GM12878 (cell line): ENCODE data around the gene DDIT3. TPM values are rescaled to one million over a fixed set of nuclear protein-coding genes. Genes with fewer than 3 reads are reported as not detected.

ENCODE experiments used
- BHLHE40 ChIP-seq, 2 experiments: fragments of 450-650 bp in 1 of 2; IDR thresholded peaks; 2 replicates each; pipeline ENCODE4 v1.6.1; 2011 to 2017; ENCODE audit warnings: low read depth in 2 of 2, borderline replicate concordance in 1 of 2, improper control_type of control experiment in 1 of 2, low read length in 1 of 2, mild to moderate bottlenecking in 1 of 2
- CEBPB ChIP-seq, 2 experiments: fragments of 150-350 bp in 1 of 2; IDR thresholded peaks; 2 replicates each; pipeline ENCODE4 v1.6.1; 2012 to 2014; ENCODE audit warnings: low read depth in 2 of 2, low read length in 2 of 2, borderline replicate concordance in 1 of 2, inconsistent platforms in 1 of 2
- CHD1 ChIP-seq: IDR thresholded peaks from 2 replicates; pipeline ENCODE4 v1.6.1; 2012; ENCODE audit warnings: low read depth, low read length, improper control_type of control experiment
- JUNB ChIP-seq: IDR thresholded peaks from 2 replicates; pipeline ENCODE4 v1.6.1; 2016; ENCODE audit warnings: antibody characterized with exemption, mild to moderate bottlenecking
- JUND ChIP-seq: IDR thresholded peaks from 2 replicates; pipeline ENCODE4 v1.6.1; 2012; ENCODE audit warnings: low read depth, mild to moderate bottlenecking, low read length, improper control_type of control experiment, moderate library complexity
- KDM1A ChIP-seq: fragments of 200-600 bp; sonication (generic); IDR thresholded peaks from 2 replicates; pipeline ENCODE4 v1.6.1; 2016; ENCODE audit warnings: borderline replicate concordance
- NBN ChIP-seq: fragments of 450-650 bp; IDR thresholded peaks from 2 replicates; pipeline ENCODE4 v1.6.1; 2016
- PML ChIP-seq: IDR thresholded peaks from 2 replicates; pipeline ENCODE4 v1.6.1; 2012; ENCODE audit warnings: low read length, inconsistent platforms
- POLR2A ChIP-seq: IDR thresholded peaks from 2 replicates; pipeline ENCODE4 v1.6.1; 2011; ENCODE audit warnings: low read depth, mild to moderate bottlenecking, low read length
- RELA ChIP-seq: fragments of 450-650 bp; IDR thresholded peaks from 2 replicates; pipeline ENCODE4 v1.8.0; 2014; ENCODE audit warnings: borderline replicate concordance; ENCODE audit not compliant: partially characterized antibody
- SREBF1 ChIP-seq: IDR thresholded peaks from 2 replicates; pipeline ENCODE4 v1.6.1; 2012; ENCODE audit warnings: mild to moderate bottlenecking, low read length
- TBL1XR1 ChIP-seq: IDR thresholded peaks from 2 replicates; pipeline ENCODE4 v1.6.1; 2012; ENCODE audit warnings: low read depth, low read length, improper control_type of control experiment
- TCF7 ChIP-seq: IDR thresholded peaks from 2 replicates; pipeline ENCODE4 v1.6.1; 2014; ENCODE audit warnings: antibody characterized with exemption, borderline replicate concordance
- YY1 ChIP-seq: IDR thresholded peaks from 2 replicates; pipeline ENCODE4 v1.6.1; 2011; ENCODE audit warnings: low read depth, mild to moderate bottlenecking, low read length
- ZNF207 ChIP-seq: fragments of 450-650 bp; IDR thresholded peaks from 2 replicates; pipeline ENCODE4 v1.6.1; 2014; ENCODE audit warnings: antibody characterized with exemption, mild to moderate bottlenecking, borderline replicate concordance
- polyA plus RNA-seq, 11 experiments: library from polyadenylated mRNA; depleted of rRNA in 4 of 11; unstranded in 6 of 11; stranded (reverse) in 5 of 11; fragments of >200 nt; fragmentation: Nextera tagmentation in 4 of 11; fragmentation: Illumina TruSeq in 1 of 11; extraction: Ambion mirVana in 4 of 11; extraction: Trizol in 1 of 11; gene quantifications; 1 replicate in 1 of 11; 2 replicates in 10 of 11; pipeline versions ENCODE4 v1.2.1 to v1.2.3, GENCODE V29; 2011 to 2016; ENCODE audit warnings: inconsistent platforms in 2 of 11, missing spikeins in 2 of 11, low read depth in 1 of 11
- total RNA-seq, 4 experiments: library from RNA; depleted of rRNA in 3 of 4; stranded (reverse); fragments of >200 nt in 3 of 4; fragmentation: Illumina TruSeq in 1 of 4; extraction: Trizol in 1 of 4; gene quantifications; 2 replicates each; pipeline versions ENCODE4 v1.2.1 to v1.2.3, GENCODE V29; 2013 to 2021
- TF ChIP-seq, protein P1 (sequence below): fragments of 450-650 bp; IDR thresholded peaks from 2 replicates; pipeline ENCODE4 v1.6.1; 2017; ENCODE audit warnings: antibody characterized with exemption, mild to moderate bottlenecking, moderate library complexity
- TF ChIP-seq, protein P2 (sequence below): IDR thresholded peaks from 2 replicates; pipeline ENCODE4 v1.6.1; 2012; ENCODE audit warnings: low read depth, low read length, improper control_type of control experiment
- TF ChIP-seq, protein P3 (sequence below): fragments of 450-650 bp; IDR thresholded peaks from 2 replicates; pipeline ENCODE4 v1.6.1; 2016; ENCODE audit warnings: mild to moderate bottlenecking
- TF ChIP-seq, protein P4 (sequence below): IDR thresholded peaks from 2 replicates; pipeline ENCODE4 v1.6.1; 2011; ENCODE audit warnings: low read depth, mild to moderate bottlenecking, low read length, moderate library complexity, borderline replicate concordance; ENCODE audit errors: extremely low read depth
- TF ChIP-seq, protein P5 (sequence below): IDR thresholded peaks from 2 replicates; pipeline ENCODE4 v1.6.1; 2011; ENCODE audit warnings: mild to moderate bottlenecking, low read depth, low read length, moderate library complexity; ENCODE audit not compliant: insufficient replicate concordance
- TF ChIP-seq, protein P6 (sequence below): fragments of 450-650 bp; IDR thresholded peaks from 2 replicates; pipeline ENCODE4 v1.6.1; 2017; ENCODE audit warnings: mild to moderate bottlenecking, moderate library complexity

Gene DDIT3
- total and polyA plus RNA-seq, 10 of the 15 experiments (the other 5 are each of a cell fraction or from before 2014, with no cell fraction given): 9.2 to 28.9 (median 15.5) TPM

DNA sequence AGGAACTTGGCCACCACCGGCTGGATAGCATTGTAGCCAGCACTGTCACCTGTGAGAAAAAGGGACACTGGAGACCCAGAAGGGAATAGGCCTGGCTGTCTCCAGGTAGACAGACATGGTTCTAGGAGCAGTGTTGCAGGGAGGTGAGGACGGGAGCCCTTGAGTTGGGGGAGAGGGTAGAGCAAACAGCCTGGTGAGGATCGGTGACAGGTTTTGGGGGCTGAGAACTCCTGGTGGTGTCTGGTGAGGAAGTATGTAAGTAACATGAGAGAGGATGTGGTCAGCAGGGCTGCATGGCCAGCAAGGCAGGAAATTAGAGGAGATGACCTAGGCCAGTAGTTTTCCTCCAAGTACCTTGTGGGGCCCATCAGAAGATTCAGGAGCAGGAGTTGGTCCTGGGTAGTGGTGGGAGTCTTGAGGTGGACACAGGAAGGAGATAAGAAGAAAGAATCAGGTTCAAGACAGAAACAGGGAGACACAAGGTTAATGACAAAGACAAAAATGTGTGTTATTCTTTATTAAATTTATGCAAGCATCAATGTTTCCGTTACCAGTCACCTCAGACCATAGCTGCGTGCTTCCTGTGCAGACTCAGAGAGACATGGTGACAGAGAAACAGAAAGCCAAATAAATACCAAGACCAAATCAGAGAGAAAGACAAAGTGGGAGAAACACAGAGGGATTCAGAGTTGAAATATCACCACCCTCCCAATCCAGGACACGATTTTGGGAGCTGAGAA, 40.8 kb downstream of the DDIT3 start, which contains the start of gene ARHGAP9 (continued):
- TF ChIP-seq, protein P1, sequence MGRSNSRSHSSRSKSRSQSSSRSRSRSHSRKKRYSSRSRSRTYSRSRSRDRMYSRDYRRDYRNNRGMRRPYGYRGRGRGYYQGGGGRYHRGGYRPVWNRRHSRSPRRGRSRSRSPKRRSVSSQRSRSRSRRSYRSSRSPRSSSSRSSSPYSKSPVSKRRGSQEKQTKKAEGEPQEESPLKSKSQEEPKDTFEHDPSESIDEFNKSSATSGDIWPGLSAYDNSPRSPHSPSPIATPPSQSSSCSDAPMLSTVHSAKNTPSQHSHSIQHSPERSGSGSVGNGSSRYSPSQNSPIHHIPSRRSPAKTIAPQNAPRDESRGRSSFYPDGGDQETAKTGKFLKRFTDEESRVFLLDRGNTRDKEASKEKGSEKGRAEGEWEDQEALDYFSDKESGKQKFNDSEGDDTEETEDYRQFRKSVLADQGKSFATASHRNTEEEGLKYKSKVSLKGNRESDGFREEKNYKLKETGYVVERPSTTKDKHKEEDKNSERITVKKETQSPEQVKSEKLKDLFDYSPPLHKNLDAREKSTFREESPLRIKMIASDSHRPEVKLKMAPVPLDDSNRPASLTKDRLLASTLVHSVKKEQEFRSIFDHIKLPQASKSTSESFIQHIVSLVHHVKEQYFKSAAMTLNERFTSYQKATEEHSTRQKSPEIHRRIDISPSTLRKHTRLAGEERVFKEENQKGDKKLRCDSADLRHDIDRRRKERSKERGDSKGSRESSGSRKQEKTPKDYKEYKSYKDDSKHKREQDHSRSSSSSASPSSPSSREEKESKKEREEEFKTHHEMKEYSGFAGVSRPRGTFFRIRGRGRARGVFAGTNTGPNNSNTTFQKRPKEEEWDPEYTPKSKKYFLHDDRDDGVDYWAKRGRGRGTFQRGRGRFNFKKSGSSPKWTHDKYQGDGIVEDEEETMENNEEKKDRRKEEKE: no peak
- TF ChIP-seq, protein P2, sequence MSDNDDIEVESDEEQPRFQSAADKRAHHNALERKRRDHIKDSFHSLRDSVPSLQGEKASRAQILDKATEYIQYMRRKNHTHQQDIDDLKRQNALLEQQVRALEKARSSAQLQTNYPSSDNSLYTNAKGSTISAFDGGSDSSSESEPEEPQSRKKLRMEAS: no peak
- 0 out of 2 replicates have a peak, but pooled peaks have one; percentile 18 for TF ChIP-seq NBN
- TF ChIP-seq, protein P3, sequence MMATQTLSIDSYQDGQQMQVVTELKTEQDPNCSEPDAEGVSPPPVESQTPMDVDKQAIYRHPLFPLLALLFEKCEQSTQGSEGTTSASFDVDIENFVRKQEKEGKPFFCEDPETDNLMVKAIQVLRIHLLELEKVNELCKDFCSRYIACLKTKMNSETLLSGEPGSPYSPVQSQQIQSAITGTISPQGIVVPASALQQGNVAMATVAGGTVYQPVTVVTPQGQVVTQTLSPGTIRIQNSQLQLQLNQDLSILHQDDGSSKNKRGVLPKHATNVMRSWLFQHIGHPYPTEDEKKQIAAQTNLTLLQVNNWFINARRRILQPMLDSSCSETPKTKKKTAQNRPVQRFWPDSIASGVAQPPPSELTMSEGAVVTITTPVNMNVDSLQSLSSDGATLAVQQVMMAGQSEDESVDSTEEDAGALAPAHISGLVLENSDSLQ: no peak
- TF ChIP-seq JUND: no peak
- TF ChIP-seq, protein P4, sequence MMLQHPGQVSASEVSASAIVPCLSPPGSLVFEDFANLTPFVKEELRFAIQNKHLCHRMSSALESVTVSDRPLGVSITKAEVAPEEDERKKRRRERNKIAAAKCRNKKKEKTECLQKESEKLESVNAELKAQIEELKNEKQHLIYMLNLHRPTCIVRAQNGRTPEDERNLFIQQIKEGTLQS: no peak
- 0 out of 2 replicates have a peak, but pooled peaks have one; percentile 49 for TF ChIP-seq TBL1XR1
- no peak for TF ChIP-seq YY1
- TF ChIP-seq BHLHE40 (IDR thresholded peaks at IDR 0.05; ENCODE audit: borderline replicate concordance in 1 of 2, low read depth in 2 of 2, low read length in 1 of 2): no peak
- TF ChIP-seq PML: peak; percentile 27; the same call in 1 of the 2 replicates
- TF ChIP-seq RELA: no peak
- TF ChIP-seq TCF7: no peak
- no peak for TF ChIP-seq KDM1A
- TF ChIP-seq, protein P5, sequence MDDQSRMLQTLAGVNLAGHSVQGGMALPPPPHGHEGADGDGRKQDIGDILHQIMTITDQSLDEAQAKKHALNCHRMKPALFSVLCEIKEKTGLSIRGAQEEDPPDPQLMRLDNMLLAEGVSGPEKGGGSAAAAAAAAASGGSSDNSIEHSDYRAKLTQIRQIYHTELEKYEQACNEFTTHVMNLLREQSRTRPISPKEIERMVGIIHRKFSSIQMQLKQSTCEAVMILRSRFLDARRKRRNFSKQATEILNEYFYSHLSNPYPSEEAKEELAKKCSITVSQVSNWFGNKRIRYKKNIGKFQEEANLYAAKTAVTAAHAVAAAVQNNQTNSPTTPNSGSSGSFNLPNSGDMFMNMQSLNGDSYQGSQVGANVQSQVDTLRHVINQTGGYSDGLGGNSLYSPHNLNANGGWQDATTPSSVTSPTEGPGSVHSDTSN: no peak
- no peak for TF ChIP-seq SREBF1
- no peak for TF ChIP-seq CEBPB (IDR thresholded peaks at IDR 0.05; ENCODE audit: borderline replicate concordance in 1 of 2, low read depth in 2 of 2, low read length in 2 of 2)
- TF ChIP-seq CHD1: no peak
- TF ChIP-seq, protein P6, sequence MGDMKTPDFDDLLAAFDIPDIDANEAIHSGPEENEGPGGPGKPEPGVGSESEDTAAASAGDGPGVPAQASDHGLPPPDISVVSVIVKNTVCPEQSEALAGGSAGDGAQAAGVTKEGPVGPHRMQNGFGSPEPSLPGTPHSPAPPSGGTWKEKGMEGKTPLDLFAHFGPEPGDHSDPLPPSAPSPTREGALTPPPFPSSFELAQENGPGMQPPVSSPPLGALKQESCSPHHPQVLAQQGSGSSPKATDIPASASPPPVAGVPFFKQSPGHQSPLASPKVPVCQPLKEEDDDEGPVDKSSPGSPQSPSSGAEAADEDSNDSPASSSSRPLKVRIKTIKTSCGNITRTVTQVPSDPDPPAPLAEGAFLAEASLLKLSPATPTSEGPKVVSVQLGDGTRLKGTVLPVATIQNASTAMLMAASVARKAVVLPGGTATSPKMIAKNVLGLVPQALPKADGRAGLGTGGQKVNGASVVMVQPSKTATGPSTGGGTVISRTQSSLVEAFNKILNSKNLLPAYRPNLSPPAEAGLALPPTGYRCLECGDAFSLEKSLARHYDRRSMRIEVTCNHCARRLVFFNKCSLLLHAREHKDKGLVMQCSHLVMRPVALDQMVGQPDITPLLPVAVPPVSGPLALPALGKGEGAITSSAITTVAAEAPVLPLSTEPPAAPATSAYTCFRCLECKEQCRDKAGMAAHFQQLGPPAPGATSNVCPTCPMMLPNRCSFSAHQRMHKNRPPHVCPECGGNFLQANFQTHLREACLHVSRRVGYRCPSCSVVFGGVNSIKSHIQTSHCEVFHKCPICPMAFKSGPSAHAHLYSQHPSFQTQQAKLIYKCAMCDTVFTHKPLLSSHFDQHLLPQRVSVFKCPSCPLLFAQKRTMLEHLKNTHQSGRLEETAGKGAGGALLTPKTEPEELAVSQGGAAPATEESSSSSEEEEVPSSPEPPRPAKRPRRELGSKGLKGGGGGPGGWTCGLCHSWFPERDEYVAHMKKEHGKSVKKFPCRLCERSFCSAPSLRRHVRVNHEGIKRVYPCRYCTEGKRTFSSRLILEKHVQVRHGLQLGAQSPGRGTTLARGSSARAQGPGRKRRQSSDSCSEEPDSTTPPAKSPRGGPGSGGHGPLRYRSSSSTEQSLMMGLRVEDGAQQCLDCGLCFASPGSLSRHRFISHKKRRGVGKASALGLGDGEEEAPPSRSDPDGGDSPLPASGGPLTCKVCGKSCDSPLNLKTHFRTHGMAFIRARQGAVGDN: no peak; the same call in 1 of the 2 replicates
- peak; percentile 8; the same call in 1 of the 2 replicates for TF ChIP-seq POLR2A
- no peak for TF ChIP-seq ZNF207
- no peak for TF ChIP-seq JUNB
